GM18498 (cell line): ENCODE measurements around the gene BRD2.
A peak's percentile ranks its signal among the peaks of the same experiment; 100 is the strongest.

Experiments
- ATAC-seq: cut with Tn5 transposase; IDR thresholded peaks from one replicate; pipeline ENCODE4 v1.9.1; 2021; ENCODE audit warnings: mild to moderate bottlenecking, moderate library complexity; ENCODE audit not compliant: unreplicated experiment

The BRD2 gene

GRCh38 chr6:32947552-32948465 is 20.6 kb upstream of the BRD2 start:
- ATAC-seq: no peak

DNA sequence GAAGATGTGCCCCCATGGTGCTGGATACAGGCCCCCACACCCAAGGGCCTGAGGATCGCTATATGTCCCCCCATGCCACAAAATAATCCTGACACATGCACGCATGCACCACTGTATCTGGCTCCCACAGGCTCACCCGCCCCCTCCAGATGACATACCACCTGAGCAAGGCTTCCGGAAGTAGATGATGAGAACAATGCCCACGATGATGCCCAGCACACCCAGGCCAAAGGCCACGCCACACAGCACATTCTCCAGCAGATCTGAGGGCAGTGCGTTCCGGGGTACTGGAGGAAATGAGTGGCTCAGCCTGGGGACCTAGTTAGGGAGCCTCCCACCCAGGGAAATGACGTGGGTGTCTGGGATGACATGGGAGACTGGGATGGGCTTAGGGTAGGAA is 19.3 kb upstream of the BRD2 start:
- ATAC-seq: no peak

DNA sequence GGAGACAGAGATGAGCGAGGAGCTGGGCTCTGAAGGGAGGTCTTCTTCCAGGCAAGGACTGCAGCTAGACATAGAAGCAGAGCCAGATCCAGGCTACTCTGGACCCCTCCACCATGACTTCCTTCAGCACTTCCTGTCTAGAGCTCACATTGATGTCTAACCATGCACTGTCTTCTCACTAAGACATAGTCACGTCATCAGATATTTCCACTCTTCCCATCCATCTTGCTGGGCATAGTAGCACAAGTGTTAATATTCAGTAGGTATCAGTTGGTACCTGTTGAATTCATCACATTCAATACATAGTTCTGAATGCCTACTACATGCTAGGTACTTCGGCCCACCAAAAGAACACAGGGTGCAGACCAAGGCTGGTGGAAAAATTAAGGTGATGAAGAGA is 18.4 kb upstream of the BRD2 start:
- ATAC-seq: no peak

GRCh38 chr6:32950449-32950848 is 17.9 kb upstream of the BRD2 start:
- ATAC-seq: no peak

DNA sequence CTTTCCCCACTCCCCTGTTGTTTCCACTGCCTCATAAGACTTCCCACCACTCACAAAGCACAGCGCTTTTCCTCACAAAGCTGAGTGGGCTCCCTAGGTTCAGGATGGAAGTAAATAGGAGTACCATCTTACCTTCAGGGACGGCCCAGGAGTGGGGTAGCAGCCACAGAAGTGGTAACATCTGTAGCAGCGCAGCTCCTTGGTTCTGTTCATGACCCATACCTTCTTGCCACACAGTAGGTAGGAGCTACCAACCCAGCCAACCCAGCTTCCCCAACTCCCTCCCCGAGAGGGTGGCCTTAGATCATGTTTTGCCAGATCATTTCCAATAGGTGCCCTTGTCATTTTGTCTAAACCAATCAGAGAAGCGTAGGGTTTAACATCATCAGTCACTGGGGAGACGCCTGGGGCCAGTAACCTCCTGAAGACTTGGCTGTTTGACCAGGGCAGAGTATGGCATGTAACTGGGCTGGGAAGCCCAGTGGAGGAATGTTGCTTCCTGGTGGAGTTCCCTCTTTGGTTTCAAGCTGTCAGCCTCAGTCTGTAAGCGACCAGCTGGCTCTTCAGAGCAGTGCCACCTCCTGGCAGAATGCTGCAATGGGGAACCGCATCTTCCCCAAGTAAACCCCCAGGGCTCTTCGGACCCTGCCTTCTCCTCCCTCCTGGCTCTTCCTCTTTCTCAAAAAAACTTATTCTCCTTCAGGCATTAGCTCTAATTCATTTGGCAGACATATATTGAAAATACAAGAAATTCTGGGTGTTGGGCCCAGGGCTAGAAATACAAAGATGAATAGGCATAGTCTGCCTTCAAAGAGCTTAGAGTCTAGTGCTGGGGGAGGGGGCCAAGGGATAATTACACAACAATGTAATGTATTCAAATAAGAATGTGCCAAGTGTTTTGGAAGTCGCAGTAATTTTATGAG is 15.3 kb upstream of the BRD2 start, which contains the start of gene HLA-DMA:
Gene HLA-DMA (minus strand): TSS at position 281 of the 923 bp plus-strand sequence. CDS start 61 bp downstream, at position 220.
- peak; percentile 88 for ATAC-seq

- ATAC-seq: no peak
These were observed 14.6 kb upstream of the BRD2 start for GRCh38 chr6:32953775-32954174.

GRCh38 chr6:32954267-32954666 is 14.1 kb upstream of the BRD2 start:
- no peak for ATAC-seq

GRCh38 chr6:32954986-32955802 is 13.2 kb upstream of the BRD2 start:
- no peak for ATAC-seq

- ATAC-seq: no peak
These were observed 12.2 kb upstream of the BRD2 start for GRCh38 chr6:32956176-32956575.

- no peak for ATAC-seq
These were observed 7.8 kb upstream of the BRD2 start for GRCh38 chr6:32960563-32960962.

GRCh38 chr6:32962213-32962826 is 6.1 kb upstream of the BRD2 start:
- ATAC-seq: no peak

DNA sequence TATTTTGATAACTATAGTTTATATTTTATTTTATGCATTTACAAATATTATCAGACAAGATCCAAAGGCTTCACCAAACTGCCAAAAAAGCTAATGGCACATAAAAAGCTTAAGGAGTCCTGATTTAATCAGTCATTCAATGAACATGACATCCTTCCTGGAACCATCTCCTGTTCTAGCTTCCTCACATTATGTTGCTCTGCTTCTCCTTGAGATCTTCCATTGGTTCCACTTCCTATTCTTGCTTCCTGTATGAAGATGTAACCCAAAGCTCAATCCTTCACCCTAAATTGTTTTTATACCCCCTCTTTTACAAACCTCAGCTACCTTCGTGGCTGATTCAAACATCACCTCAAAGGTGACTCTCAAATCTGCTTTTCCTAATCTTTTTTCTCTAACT is 4.5 kb upstream of the BRD2 start:
- ATAC-seq: no peak

DNA sequence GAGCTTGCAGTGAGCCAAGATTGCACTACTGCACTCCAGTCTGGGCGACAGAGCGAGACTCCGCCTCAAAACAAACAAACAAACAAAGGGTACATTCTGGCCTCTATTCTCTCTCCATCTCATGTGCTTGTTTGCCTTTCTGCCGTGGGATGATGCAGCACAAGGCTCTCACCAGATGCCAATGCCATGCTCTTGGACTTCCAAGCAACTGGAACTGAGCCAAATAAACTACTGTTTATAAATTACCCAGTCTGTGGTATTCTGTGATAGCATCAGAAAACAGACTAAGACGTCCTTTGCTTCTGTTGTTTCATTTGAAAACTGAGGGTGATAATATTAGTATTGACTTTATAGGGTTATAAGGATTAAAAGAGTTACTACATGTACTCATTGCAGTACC is 3.6 kb upstream of the BRD2 start:
- no peak for ATAC-seq

DNA sequence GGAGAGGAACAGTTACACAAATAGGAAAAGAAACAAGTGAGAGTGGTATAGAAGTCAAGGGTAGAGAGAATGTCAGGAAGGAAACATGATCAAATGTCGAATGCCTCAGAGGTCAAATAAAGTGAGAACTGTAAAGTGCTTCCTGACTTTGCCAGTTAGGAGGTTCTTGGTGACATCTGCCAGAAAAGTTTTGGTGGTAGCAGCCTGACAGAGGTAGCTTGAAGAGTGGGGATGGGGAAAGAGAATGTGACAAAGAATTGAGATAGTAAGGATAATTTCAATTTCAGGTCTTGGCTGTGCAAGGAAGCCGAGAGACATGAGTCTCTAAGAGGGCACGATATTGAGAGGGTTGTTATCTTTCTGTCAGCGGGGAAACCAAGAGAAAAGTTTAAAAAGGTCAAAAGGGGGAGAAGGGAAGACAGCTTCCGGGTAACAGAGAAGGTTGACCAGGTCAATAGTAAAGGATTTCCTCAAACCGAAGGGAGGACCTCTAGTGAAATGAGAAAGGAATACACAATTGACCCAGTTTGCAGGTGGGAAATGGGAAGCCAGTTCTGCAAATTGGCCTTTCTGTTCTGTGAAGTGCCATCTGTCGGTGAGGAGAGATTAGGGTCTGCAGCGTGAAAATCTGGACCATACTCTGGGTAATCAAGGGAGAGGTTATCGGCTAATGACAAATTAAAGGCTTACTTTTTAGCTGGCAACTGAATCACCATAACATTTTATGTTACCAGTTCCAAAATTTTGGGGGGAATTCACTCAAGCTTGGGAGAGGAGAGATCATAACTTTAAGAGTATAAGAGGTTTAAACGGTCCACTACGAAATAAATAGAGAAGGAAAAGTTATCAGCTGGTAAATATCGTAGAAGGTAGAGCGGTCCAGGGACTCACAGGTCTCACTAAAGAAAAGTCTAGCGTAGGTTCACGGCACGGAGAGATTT is 973 bp upstream of the BRD2 start:
- no peak for ATAC-seq

DNA sequence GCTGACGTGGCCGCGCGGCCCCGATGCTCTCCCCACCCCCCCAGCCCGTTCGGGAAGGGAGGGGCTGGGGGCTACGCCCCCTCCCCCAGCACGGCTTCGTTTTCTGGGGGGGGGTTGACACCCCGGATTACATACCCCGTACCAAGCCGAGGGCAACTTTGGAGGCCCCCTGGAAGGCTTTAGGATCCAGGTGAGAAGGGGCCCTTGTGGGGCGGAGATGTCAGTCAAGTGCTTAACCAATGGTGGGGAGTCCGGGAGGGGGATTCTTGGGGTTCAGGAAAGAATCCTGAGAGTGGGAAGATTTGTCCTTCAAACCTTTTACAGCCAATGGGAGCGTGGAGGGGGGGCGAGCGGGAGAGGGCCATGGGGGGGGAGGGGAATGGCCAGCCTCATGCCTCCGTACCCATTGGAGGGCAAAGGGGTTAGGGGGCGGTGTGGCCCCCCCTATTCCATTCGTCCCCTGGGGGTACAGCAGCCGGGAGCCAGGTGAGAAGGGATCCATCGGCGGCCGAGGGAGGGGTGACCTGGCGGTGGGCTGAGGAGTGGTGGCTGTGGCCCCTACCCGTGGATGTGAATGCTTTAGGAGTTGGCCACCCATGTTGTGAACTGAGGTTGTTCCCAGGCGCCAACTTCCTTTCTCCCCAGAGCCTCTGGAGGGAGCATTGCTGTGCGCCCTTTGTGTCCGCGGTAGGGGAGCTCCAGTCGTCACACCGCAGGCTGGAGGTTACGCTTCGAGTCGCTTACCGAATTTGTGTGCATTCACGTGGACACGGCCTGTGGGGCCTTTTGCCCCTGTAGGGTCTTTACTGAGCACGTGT is 682 bp downstream of the BRD2 start:
- no peak for ATAC-seq

DNA sequence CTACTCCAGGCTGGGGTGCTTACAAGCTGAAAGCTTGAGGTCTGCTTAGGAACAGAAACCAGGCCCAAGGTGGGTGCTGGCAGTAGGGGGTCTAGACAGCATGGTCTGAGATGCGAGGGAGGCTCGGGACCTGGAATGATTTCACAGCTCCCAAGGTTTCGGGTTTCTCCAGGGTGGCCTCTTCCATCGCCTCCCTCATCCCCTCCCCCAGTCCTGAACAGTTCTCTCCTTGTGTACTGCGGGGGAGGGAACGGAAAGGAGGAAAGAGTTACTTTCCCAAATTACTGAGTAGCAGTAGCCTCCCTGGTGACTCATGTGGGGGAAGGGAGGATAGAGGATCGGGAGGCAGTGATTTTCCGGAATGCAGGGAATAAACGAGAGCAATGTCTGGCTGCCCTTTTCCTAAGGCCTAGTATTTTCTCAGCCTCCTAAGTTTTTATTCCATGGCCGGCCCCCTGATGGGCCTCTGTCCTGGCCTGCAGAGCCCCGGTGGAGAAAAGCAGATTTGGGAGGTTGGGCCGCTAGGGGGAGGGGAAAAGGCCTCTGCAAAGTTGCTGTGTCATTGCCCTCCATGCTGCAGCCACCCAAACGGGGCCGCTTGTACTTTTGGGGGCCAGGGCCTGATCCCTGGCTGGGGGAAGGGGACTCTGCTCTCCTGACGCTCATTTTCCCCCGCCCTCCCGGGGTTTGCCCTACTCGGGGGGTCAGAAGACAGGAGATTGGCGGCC is 1.5 kb downstream of the BRD2 start:
- ATAC-seq: no peak

DNA sequence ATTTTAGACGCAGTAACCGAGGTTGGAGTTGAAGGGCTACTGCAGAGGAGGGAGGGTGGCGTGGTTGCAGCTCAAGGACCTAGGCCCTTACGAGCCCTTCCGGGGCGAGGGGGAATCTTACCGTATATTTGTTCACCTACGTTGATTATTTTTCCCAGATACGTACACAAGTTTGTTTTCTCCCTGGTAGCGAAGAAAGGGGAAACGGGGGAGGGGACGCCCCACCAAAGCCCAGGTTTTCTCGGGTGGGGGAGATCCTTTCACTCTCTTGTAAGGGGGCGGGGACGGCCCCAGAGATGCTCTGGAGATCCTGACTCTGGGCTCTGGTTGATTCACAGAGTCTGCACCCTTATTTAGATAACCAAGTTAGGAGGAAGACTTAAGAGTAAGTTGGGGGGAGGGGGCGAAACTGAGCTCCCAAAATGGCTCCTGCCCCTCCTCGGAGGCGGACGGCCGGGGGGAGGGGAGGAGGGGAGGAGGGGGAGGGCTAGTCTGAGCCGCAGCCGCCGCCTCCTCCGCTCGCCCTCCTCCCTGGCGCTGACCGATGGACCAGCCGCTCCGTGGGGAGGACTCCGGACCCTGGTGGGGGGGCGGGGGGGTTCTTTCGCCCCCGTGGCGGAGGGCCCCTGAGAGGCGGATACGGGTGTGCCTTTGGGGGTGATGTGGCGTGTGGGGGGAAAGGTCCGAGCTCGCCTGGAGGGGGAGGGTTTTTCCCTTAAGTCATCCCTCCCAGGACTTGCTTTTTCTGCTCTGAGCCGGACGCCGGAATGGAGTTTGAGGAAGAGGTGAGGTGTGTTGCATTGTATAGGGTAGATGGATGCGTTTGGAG is 2.2 kb downstream of the BRD2 start:
- ATAC-seq: no peak
